Measurements from ENCODE around the gene RAB5B.

Gene RAB5B

GRCh38 chr12:55946553-55946952 lies 27.3 kb upstream of the RAB5B start:
- no peak overlapping the region for H3K27ac ChIP-seq

GRCh38 chr12:55955344-55955743 lies 18.5 kb upstream of the RAB5B start:
- Histone ChIP-seq H3K27me3 (replicated peaks) (no peaks in the 10 kb centered on the region), H3K4me3 (ENCODE audit: low read depth, low read length) (no peak overlapping the region), H3K27ac (no peak overlapping the region), H3K36me3 (replicated peaks) (peaks cover 25% of the 10 kb centered on the region)
- in situ Hi-C loops (cut with HindIII; ENCODE audit: low pct_ligation_motif_present, low sequenced_read_pairs), result loop anchor here (10.0 kb wide), 1 partner anchor 201 kb away; no protein-coding TSS in a partner anchor
- TF ChIP-seq CTCF (IDR thresholded peaks at IDR 0.05; ENCODE audit: low read depth, low read length, missing control alignments), result no peak
- DNase-seq, result no peak

More at GRCh38 chr12:55946553-55946952, 27.3 kb upstream of the RAB5B start:
- TF ChIP-seq CTCF (IDR thresholded peaks at IDR 0.05; ENCODE audit: low read depth, low read length, missing control alignments), result no peak
- in situ Hi-C loops (cut with HindIII; ENCODE audit: low pct_ligation_motif_present, low sequenced_read_pairs), result no loop called here
- Histone ChIP-seq H3K4me3 (ENCODE audit: low read depth, low read length) (no peak overlapping the region), H3K27me3 (replicated peaks) (no peaks in the 10 kb centered on the region), H3K36me3 (replicated peaks) (peaks cover 30% of the 10 kb centered on the region)
- DNase-seq, result no peak

GRCh38 chr12:55955800-55956508 lies 17.9 kb upstream of the RAB5B start:
- no peak overlapping the region for H3K27ac ChIP-seq

GRCh38 chr12:55957106-55957859 lies 16.6 kb upstream of the RAB5B start:
- no peak for DNase-seq
- Histone ChIP-seq H3K36me3 (replicated peaks) (peaks cover 12% of the 10 kb centered on the region), H3K4me3 (ENCODE audit: low read depth, low read length) (no peak overlapping the region), H3K27me3 (replicated peaks) (no peaks in the 10 kb centered on the region), H3K27ac (no peak overlapping the region)
- in situ Hi-C loops (cut with HindIII; ENCODE audit: low pct_ligation_motif_present, low sequenced_read_pairs), result loop anchor here (10.0 kb wide), 1 partner anchor 202 kb away; no protein-coding TSS in a partner anchor
- no peak for TF ChIP-seq CTCF (IDR thresholded peaks at IDR 0.05; ENCODE audit: low read depth, low read length, missing control alignments)

More at GRCh38 chr12:55955800-55956508, 17.9 kb upstream of the RAB5B start:
- H3K4me3 ChIP-seq (ENCODE audit: low read depth, low read length), result no peak overlapping the region
- H3K36me3 ChIP-seq (replicated peaks), result peaks cover 25% of the 10 kb centered on the region
- DNase-seq, result peak; percentile 47
- in situ Hi-C loops (cut with HindIII; ENCODE audit: low pct_ligation_motif_present, low sequenced_read_pairs), result loop anchor here (10.0 kb wide), 1 partner anchor 201 kb away; no protein-coding TSS in a partner anchor
- H3K27me3 ChIP-seq (replicated peaks), result no peaks in the 10 kb centered on the region
- peak; percentile 66 for TF ChIP-seq CTCF (IDR thresholded peaks at IDR 0.05; ENCODE audit: low read depth, low read length, missing control alignments)

- no peak for DNase-seq
- no peak for TF ChIP-seq CTCF (IDR thresholded peaks at IDR 0.05; ENCODE audit: low read depth, low read length, missing control alignments)
- H3K36me3 ChIP-seq (replicated peaks), result no peaks in the 10 kb centered on the region
- H3K27me3 ChIP-seq (replicated peaks), result no peaks in the 10 kb centered on the region
- no peak overlapping the region for H3K27ac ChIP-seq
- in situ Hi-C loops (cut with HindIII; ENCODE audit: low pct_ligation_motif_present, low sequenced_read_pairs), result no loop called here
- H3K4me3 ChIP-seq (ENCODE audit: low read depth, low read length), result no peak overlapping the region
Measured at GRCh38 chr12:55963760-55964159, 10.1 kb upstream of the RAB5B start.

Data from brain microvascular endothelial cell (primary cell).